Right cardiac atrium (tissue), 5 donors: Measurements from ENCODE around the gene GIN1. TPM values are rescaled to one million over a fixed set of nuclear protein-coding genes. Genes with fewer than 3 reads are reported as not detected.
A peak's percentile ranks its signal among the peaks of the same experiment; 100 is the strongest.

Experiments
- ATAC-seq, 2 donors: fragments of 200-7000 bp; cut with Tn5 transposase; one replicate each; pipeline versions ENCODE4 v1.8.0 to v1.9.1; 2020; ENCODE audit warnings: moderate library complexity in 2 of 2, mild to moderate bottlenecking in 1 of 2
- DNase-seq, 3 donors: peaks; one replicate each; pipeline ENCODE4 v3.0.0-alpha.2; 2020
- H3K27ac ChIP-seq: one replicate; pipeline ENCODE4 v1.5.1; 2013; ENCODE audit warnings: mild to moderate bottlenecking, low read length, control low read depth, moderate library complexity
- H3K27me3 ChIP-seq: one replicate; pipeline ENCODE4 v1.6.1; 2013; ENCODE audit not compliant: control insufficient read depth, insufficient read depth
- H3K4me1 ChIP-seq: one replicate; pipeline ENCODE4 v1.6.1; 2013; ENCODE audit warnings: low read length; ENCODE audit not compliant: control insufficient read depth, insufficient read depth
- H3K4me3 ChIP-seq: one replicate; pipeline ENCODE4 v1.5.1; 2013; ENCODE audit warnings: low read length, control low read depth
- H3K9me3 ChIP-seq: one replicate; pipeline ENCODE4 v1.6.1; 2013; ENCODE audit warnings: low read length; ENCODE audit not compliant: control insufficient read depth
- WGBS: extraction: QIAGEN DNeasy Blood & Tissue Kit; methylation state at CpG from one replicate; pipeline ENCODE4 v1.1.7; 2013; 5-methylcytosine and 5-hydroxymethylcytosine counted together
- intact Hi-C, 4 donors: fragments of 100-400 bp; cut with DNase I; formaldehyde crosslinking; loops; one replicate each; pipeline versions ENCODE4 v1.11.0 to v1.14.0; 2022 to 2023
- polyA plus RNA-seq: library from polyadenylated mRNA; stranded (reverse); fragments of 200-250 nt; gene quantifications from one replicate; pipeline ENCODE4 v1.2.3, GENCODE V29; 2013
- total RNA-seq, 4 donors: library from RNA; stranded (reverse); fragmentation: NEBNext Ultra II Directional; extraction: Animal tissue kit (Norgen Biotek cat#: 25700); gene quantifications; one replicate each; pipeline ENCODE4 v1.2.1, GENCODE V29; 2021
- donor health status: healthy with polysubstance abuse.
- donor health status: DM: no; HTN: yes; CAD: no.
- donor health status: DM: no; HTN: no; CAD: no.
- donor health status: DM: no; HTN: yes; CAD: no; lungs with severe emphysema.
- donor health status: DM: yes; HTN: yes; CAD: no.

GIN1 gene
- total and polyA plus RNA-seq, 5 donors: 7.6 to 14.8 (median 13.0) TPM

DNA sequence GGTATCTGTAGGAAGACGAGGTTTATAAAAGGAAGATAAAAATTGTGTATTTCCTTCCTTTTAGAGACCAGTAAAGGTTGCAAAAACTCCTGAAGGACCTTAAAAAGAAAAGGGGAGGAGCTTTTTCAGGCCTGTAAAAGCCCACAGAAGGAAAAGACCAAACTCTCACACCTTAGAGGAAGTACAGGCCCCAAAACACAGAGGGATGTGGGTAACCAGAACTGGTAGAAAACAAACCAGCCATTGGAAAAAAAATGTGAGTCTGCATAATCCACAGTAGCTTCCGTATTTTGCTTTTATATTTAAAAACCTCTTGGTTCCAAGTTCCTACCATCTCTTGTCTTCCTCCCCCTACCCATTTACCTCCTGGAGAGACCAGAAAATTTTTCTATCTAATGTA is 8.5 kb downstream of the GIN1 start:
- H3K4me3 ChIP-seq: no peak overlapping the region
- H3K9me3 ChIP-seq: no peaks in the 10 kb centered on the region
- 63% methylated on average over 2 of the region's 2 CpGs for WGBS
- no peaks in the 10 kb centered on the region for H3K4me1 ChIP-seq
- intact Hi-C loops: no loop called here
- no peaks in the 10 kb centered on the region for H3K27me3 ChIP-seq
- DNase-seq (no peak), ATAC-seq (no peak)
- H3K27ac ChIP-seq: no peak overlapping the region

DNA sequence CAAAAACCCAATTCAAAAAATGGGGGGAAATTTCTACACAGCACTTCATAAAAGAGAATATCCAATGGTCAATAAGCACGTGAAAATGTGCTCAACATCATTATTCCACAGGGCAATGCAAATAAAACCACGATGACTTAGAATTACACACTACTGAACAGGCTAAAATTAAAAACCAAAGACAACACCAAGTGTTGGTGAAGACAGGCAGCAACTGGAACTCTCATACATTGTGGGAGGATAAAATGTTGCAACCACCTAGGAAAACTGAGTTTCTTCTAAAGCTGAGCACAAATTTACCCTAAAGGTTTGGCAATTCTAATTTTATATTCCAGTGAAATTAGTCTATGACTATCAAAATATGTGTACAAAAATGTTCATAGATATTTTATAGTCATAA is 9.5 kb downstream of the GIN1 start:
- DNase-seq (no peak), ATAC-seq (no peak)
- Histone ChIP-seq H3K4me1 (no peaks in the 10 kb centered on the region), H3K4me3 (no peak overlapping the region), H3K27ac (no peak overlapping the region), H3K9me3 (no peaks in the 10 kb centered on the region), H3K27me3 (no peaks in the 10 kb centered on the region)
- intact Hi-C loops: no loop called here
- 97% methylated on average over 2 of the region's 2 CpGs for WGBS

DNA sequence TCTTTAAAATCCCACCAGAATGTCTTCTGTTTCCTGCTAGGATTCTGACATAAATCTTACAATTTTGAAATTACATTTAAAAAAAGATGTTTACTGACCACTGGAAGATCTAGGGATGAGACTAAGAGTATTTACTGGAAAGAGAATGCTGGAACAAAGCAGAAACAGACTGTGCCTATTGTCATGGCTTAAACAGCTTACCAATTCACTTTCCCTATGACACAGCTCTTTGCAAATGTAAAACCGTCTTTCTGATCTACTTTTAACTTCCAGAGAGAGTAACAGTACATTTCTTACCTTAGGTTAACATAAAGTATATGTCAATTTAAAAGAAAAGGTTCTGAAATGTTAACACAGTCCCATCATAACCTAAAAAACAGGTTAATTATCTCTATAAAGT is 10.7 kb downstream of the GIN1 start:
- Histone ChIP-seq H3K4me1 (no peaks in the 10 kb centered on the region), H3K4me3 (no peak overlapping the region), H3K9me3 (no peaks in the 10 kb centered on the region), H3K27ac (no peak overlapping the region), H3K27me3 (no peaks in the 10 kb centered on the region)
- no peak for ATAC-seq
- DNase-seq: no peak
- intact Hi-C loops: no loop called here
- 83% methylated on average over 1 of the region's 1 CpG for WGBS

DNA sequence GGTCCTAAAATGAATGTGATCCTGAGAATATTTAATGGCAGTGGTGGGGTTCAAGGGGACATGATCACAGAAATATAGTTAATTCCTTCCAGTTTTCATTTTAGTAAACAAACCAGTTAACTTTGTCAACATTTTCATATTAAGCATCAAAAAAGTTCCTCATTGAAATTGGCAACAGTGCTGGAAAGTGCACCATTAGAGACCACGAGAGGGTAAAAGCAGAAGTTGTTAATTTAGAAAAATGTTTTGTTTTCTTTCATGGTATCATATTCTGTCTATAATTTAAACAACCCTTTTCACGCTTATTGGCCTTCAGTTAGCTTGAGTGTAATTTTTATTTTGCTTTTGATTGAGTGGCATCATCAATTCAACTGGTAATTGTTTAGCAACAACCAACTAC is 11.9 kb downstream of the GIN1 start:
- Histone ChIP-seq H3K4me3 (no peak overlapping the region), H3K4me1 (no peaks in the 10 kb centered on the region), H3K27ac (no peak overlapping the region), H3K9me3 (no peaks in the 10 kb centered on the region), H3K27me3 (no peaks in the 10 kb centered on the region)
- intact Hi-C loops: no loop called here
- no peak for ATAC-seq
- 89% methylated on average over 2 of the region's 2 CpGs for WGBS
- DNase-seq: no peak

DNA sequence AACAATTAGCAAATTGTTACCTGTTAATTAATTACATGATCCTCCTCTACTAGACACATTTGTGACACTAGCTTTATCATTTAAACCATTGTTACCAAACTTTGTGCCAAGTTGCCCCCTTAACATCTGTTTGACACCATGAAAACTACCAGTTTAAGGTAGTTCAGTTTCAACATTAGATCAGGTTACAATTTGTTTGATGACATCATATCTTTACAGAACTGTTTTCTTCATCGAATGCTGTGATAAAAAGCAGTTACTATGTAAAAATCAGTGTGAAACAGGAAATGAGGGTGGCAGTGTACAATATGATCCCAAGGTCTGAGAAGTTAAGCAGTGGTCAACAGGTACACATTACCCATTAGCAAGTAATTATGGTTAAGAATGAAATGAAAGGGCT is 17.7 kb downstream of the GIN1 start:
- H3K4me1 ChIP-seq: no peaks in the 10 kb centered on the region
- 73% methylated on average over 1 of the region's 1 CpG for WGBS
- no peak for DNase-seq
- no peaks in the 10 kb centered on the region for H3K27me3 ChIP-seq
- no peak overlapping the region for H3K27ac ChIP-seq
- no peak overlapping the region for H3K4me3 ChIP-seq
- H3K9me3 ChIP-seq: no peaks in the 10 kb centered on the region
- ATAC-seq: no peak
- intact Hi-C loops: no loop called here

DNA sequence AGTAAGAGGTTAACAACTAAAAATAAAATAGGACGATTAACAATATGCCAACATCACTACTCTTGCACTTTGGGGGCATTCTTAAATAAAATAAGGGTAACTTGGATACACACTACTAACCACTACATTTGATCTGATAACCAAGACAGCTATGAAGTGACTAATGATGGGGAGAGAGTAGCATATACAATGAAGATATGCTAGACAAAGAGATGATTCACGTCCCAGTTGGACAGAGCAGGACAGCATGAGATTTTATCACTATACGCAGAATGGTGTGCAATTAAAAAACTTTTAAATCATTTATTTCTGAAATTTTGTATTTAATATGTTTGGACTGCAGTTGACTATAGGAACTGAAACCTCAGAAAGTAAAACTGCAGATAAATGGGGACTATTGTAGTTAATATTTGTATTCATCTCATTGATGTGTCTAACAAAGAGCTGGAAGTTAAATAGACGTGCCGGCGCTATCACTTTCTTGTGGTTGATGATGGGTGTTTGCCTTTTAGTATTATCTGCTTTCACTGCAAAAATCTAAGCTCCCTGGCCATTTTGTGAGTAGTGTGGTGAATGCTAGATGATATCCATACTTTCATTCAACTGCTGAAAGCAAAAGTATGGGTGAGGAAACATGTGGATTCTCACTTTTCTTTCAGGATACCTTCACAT is 18.7 kb downstream of the GIN1 start:
- intact Hi-C loops: no loop called here
- no peak for ATAC-seq
- no peak overlapping the region for H3K27ac ChIP-seq
- WGBS: 86% methylated on average over 6 of the region's 6 CpGs
- no peaks in the 10 kb centered on the region for H3K9me3 ChIP-seq
- no peaks in the 10 kb centered on the region for H3K27me3 ChIP-seq
- no peaks in the 10 kb centered on the region for H3K4me1 ChIP-seq
- no peak for DNase-seq
- no peak overlapping the region for H3K4me3 ChIP-seq

DNA sequence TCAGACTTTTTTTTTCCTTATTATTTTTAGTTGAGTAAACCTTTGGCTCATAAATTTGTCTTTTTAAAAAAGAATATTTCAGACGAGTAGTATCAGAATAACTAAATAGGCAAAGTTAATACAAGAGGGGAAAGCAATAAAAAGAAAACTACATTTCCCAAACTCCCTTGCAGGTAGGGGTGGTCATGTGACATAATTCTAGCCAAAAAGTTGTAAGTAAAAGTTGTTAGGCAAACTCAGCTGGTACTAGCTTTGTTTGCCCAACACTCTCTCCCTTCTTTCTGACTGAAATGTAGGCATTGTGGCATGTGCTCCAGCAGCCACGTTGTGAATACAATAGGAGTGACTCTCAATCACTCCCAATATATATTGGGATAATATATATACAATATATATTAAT is 20.9 kb downstream of the GIN1 start:
- H3K27me3 ChIP-seq: no peaks in the 10 kb centered on the region
- intact Hi-C loops: no loop called here
- no peaks in the 10 kb centered on the region for H3K9me3 ChIP-seq
- no peaks in the 10 kb centered on the region for H3K4me1 ChIP-seq
- no peak overlapping the region for H3K27ac ChIP-seq
- ATAC-seq (no peak), DNase-seq (no peak)
- no peak overlapping the region for H3K4me3 ChIP-seq
- WGBS: 79% methylated on average over 2 of the region's 2 CpGs

DNA sequence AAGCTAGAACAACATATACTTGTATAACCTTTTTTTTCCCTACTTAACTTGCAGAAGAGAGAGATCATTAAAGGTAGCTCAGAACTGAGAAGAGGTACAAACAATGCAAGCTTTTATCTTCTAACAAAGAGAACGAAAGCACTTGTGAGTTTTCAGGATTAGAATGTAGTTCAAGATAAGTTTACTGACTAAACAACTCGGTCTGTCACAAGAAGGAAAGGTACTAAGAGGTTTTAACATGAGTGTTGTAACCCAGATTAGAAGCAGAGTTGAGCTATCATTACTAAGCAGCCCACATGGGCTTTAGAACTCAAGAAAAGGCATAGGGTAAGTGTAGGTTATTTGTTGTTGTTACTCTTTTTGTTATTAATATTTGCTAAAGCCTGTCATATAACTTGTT is 25.2 kb downstream of the GIN1 start:
- ATAC-seq: no peak
- Histone ChIP-seq H3K4me1 (no peaks in the 10 kb centered on the region), H3K9me3 (no peaks in the 10 kb centered on the region), H3K27me3 (no peaks in the 10 kb centered on the region), H3K4me3 (no peak overlapping the region), H3K27ac (no peak overlapping the region)
- no peak for DNase-seq
- WGBS: 55% methylated on average over 2 of the region's 2 CpGs
- intact Hi-C loops: no loop called here

DNA sequence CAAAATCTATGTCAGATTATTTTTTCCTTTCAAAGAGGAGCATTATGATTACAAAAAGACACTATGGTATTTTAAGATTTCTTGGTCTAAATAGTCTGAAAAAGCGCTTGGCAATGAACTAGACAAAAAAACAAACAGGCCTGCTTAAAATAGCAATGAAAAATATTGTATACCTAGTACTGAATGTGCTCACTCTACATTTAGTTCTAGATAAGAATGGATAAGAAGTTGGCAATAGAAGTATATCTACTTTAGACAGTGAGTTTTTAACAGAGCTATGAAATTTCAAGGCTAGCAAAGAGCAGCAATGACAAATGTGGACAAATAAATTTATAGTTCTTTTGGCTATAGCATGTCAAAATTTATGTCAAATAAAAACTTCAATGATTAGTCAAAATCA is 26.2 kb downstream of the GIN1 start:
- H3K4me1 ChIP-seq: no peaks in the 10 kb centered on the region
- no peak for DNase-seq
- WGBS: 71% methylated on average over 1 of the region's 1 CpG
- H3K4me3 ChIP-seq: no peak overlapping the region
- peak in 1 of 2 donors; percentile 83 for ATAC-seq
- H3K9me3 ChIP-seq: no peaks in the 10 kb centered on the region
- H3K27me3 ChIP-seq: no peaks in the 10 kb centered on the region
- intact Hi-C loops: no loop called here
- H3K27ac ChIP-seq: no peak overlapping the region

DNA sequence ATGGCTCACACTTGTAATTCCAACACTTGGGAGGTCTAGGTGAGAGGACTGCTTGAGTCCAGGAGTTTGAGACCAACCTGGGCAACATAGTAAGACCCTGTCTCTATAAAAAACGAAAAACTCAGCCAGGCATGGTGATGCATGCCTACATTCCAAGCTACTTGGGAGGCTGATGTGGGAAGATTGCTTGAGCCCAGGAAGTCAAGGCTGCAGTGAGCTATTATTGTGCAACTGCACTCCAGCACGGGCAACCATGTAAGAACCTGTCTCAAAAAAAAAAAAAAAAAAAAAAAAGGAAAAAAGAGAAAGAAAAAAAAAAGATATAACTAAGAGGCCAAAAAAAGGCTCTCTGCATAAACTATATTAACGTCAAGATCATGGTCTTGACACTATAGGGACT is 27.3 kb downstream of the GIN1 start:
- H3K4me3 ChIP-seq: no peak overlapping the region
- intact Hi-C loops: no loop called here
- no peak overlapping the region for H3K27ac ChIP-seq
- ATAC-seq (no peak), DNase-seq (no peak)
- 94% methylated on average over 3 of the region's 3 CpGs for WGBS
- no peaks in the 10 kb centered on the region for H3K4me1 ChIP-seq
- H3K27me3 ChIP-seq: no peaks in the 10 kb centered on the region
- H3K9me3 ChIP-seq: no peaks in the 10 kb centered on the region

DNA sequence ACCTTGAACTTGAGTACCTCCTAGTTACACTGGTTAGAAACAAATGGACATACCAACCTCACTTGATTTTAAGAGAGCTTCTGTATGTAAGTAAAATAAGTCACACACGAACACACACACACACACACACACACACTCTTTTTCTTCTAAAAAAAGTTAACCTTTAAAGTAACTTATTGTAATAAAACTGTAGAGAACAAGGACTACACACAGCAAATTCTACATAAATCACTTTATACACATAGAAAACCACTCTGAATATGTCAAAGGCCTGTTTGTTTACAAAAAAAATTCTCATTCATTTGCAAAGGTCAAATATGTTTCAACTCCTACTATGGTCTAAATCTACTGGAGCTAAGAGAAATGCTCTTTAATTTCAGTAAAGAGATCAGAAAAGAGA is 29.1 kb downstream of the GIN1 start:
- ATAC-seq: no peak
- no peaks in the 10 kb centered on the region for H3K9me3 ChIP-seq
- H3K4me1 ChIP-seq: no peaks in the 10 kb centered on the region
- DNase-seq: no peak
- no peak overlapping the region for H3K4me3 ChIP-seq
- H3K27me3 ChIP-seq: no peaks in the 10 kb centered on the region
- H3K27ac ChIP-seq: no peak overlapping the region
- WGBS: 88% methylated on average over 1 of the region's 1 CpG
- intact Hi-C loops: no loop called here

DNA sequence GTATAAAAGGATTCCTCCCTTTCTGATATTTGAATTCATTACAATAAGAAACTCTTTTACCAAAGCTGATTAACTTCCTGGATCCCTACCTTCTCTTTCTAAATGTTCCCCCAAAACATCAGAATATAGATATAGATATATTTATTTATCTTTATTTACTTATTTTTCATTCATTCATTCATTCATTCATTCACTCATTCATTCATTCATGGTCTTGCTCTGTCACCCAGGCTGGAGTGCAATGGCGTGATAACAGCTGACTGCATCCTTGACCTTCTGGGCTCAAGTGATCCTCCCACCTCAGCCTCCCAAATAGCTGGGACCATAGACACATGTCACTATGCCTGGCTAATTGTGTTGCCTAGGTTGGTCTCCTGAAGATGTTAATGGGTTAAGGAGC is 30.7 kb downstream of the GIN1 start:
- H3K27me3 ChIP-seq: no peaks in the 10 kb centered on the region
- peaks cover 2% of the 10 kb centered on the region for H3K9me3 ChIP-seq
- WGBS: 100% methylated on average over 1 of the region's 1 CpG
- intact Hi-C loops: no loop called here
- no peak overlapping the region for H3K4me3 ChIP-seq
- H3K4me1 ChIP-seq: no peaks in the 10 kb centered on the region
- ATAC-seq (no peak), DNase-seq (no peak)
- no peak overlapping the region for H3K27ac ChIP-seq
